D341Med (cell line): ENCODE measurements around the gene RANBP10.
A peak's percentile ranks its signal among the peaks of the same experiment; 100 is the strongest.

ENCODE experiments used
- DNase-seq: peaks from one replicate; pipeline ENCODE4 v3.0.0; 2012; ENCODE audit warnings: low spot score

The RANBP10 gene

DNA sequence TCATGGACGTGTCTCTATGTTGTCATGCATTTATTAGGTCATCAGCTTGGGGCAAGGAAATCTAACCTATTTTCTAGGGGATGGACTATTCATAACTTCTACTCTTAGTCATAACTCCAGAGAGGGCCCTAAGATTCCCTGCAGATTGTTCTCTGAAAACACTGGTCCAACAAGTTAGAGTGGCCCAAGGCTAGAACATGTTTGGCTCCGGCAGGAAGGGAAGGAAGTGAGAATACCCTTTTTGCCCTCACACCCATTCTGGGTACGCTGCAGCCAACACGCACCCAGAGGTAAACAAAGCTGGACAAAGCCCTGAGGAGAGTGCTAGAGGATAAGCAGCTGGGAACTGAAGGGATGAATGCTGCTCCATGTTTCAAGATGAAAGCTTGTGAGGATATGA, 129.8 kb downstream of the RANBP10 start:
- no peak for DNase-seq

DNA sequence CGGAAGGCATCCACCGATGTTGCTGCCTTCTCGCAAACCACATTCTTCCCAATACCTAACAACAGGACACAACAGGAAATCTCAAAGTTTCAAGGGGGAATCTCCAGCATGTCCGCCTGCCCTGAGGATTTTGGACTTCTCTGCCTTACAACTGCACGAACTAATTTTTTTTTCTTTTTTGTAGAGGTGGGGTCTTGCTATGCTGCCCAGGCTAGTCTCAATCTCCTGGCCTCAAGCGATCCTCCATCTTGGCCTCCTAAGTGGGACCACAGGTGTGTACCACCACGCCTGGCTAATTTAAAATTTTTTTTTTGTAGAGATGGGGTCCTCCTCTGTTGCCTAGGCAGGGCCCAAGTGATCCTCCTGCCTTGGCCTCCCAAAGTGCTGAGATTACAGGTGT, 130.4 kb downstream of the RANBP10 start:
- no peak for DNase-seq

DNA sequence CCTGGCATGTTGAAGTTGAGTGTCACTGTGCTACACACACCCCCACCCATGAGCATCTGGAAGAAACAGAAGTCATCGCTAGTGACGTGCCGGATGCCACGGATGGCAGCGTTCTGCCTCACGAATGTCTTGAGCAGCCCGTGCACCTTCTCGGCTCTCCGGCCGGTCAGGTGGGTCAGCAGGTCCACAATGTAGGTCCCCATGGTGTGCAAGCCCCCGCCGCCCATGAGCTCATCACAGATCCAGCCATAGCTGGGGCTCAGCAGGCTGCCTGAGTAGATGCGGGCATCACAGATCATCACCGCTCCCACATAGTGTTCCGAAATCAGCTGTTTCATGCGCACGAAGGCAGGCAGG, 130.8 kb downstream of the RANBP10 start:
- no peak for DNase-seq

DNA sequence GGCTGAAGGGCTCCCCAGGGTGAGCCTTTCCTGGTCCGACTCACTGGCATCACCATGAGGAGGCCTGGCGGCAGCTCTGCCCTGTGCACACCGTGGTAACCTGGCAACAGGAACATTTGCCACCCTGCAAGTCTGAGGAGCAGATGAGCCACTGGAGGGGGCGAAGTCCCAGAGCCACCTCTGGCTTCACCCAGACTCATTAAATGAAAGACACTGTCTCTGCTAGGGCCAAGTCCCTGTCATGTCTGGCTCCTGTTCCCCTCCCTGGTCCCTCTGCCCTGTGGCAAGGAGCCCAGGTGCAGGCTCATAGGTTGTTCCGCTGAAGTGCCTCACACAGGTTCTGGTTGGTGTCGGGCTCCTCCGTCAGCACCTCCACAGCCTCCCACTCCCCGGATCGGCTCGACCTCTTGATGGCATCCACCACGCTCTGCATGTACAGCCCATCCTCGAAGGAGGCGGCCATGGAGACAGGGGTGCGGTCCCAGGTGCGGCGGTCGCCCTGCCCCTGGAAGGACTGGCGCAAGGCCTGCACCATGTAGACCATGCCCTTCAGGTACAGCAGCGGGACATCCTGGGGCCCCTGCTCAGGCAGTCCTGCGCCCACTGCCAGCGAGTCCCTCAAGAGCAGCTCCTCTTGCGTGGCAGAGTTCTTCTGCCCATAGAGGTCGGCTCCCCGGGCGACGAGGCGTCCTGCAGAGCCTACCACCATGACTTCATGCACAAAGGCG, 131.3 kb downstream of the RANBP10 start:
- DNase-seq = peak; percentile 15

DNA sequence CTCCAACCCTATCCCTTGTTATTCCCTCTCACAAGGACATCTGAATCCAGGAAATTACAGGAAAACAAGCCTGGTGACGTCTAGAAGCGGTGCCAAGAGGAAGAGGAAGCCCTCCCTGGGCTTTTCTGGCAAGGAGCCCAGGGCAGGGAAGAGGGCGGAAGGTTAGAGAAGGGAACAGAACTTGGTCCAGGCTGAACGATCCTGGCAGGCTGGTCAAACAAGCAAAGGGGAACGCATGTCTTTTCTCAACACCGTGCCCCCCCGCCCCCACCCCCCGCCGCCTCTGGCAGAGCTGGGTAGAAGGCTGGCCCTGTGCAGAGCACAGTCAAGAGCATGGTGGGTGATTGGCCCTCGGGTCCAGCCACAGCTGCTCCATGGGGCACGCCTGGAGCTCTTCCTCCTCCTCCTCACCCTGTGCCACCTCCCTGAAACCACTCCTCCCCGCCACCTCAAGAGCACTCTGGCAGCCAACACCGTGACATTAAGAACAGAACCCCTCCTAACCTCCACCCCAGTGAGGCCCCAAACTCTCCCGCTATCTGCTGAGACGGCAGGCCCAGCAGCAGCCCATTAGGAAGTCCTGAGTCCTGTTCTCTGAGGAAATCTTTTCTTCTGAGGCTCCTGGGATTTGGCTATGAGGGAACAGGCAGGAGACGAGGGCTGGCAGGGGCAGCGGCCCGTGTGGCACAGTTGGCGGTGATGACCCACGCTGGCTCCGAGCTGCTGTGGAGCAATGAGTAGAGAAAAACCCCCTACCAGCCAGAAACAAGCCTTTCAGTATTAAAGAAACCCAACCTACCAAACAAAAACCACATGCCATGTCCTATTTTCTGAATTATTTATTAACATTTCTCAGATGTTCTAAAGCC, 132.4 kb downstream of the RANBP10 start:
- DNase-seq = peak; percentile 25
